Epidermal melanocyte (primary cell): ENCODE data around the gene FAM89B.

Experiments used
- DNase-seq: peaks from one replicate; pipeline ENCODE4 v3.0.0; 2011; ENCODE audit warnings: low spot score; ENCODE audit not compliant: insufficient read length

Gene FAM89B

DNA sequence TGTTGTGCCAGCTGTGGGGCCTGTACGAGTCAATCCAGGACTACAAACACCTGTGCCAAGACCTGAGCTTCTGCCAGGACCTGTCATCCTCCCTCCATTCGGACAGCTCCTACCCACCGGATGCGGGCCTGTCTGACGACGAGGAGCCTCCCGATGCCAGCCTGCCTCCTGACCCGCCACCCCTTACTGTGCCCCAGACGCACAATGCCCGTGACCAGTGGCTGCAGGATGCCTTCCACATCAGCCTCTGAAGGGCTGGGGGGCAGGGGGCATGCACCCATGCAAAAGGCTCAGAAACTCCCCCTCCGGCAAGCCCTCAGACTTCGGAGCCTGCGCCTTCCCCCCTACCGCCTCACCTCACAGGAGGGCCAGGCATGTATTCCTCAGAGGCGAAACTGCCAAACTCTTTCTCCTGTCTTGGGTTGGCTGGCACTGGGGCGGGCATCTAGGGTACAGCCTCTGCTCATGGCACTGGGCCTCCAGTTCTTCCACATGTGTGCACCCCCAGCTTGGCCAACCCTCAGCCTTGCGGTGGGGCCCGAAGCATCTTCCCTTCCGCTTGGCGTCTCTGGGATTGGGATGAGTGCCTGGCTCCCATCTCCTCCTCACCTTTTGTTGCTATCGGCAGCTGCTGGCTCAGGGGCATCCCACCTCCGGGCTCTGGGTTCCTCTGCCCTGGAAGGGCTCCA is 1.2 kb downstream of the FAM89B start:
- no peak for DNase-seq

- peak; percentile 97 for DNase-seq
These were observed 1.9 kb downstream of the FAM89B start for GRCh38 chr11:65574109-65574810.

DNA sequence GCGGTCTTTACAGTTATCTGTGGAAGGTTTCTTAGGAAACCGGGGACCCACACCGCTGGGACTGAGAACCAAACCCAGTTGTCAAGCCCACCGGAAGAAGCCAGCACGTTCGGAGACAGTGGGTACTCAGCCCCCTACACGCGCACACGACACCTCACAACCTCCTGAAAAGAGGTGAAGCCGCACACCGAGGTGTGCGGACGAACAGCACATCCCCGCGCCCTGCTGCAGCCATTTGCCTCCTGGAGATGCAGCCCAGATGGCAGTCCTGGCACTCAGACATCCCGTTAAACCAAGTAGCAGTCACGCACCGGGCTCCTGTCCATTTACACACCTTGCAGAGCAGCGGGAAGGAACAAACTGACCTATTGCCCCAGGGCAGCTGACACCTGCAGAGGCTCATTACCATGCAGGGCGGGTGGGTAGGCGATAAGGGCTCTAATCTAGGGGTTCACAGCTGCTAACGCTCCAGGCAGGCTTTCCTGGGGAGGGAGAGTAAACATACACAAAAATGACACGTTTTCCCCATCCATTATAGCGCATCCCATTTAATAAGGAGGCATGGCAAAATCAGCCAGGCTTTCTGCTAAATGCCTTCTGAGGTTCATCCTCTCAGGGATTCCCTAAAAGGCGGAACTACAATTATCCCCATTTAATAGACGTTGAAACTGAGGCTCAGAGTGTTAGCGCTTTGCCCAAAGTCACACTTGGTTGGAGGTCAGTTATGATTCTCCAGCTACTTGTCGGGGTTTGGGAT is 2.7 kb downstream of the FAM89B start:
- no peak for DNase-seq

GRCh38 chr11:65575568-65576231 is 3.4 kb downstream of the FAM89B start, which contains the start of gene EHBP1L1:
EHBP1L1 (plus strand) TSS chr11:65576053; CDS start chr11:65576303, 250 bp downstream.
- peak; percentile 90 for DNase-seq

GRCh38 chr11:65576232-65576866 is 4.0 kb downstream of the FAM89B start:
- DNase-seq: no peak

- DNase-seq: peak; percentile 70
These were observed 4.8 kb downstream of the FAM89B start for GRCh38 chr11:65576867-65577755.

DNA sequence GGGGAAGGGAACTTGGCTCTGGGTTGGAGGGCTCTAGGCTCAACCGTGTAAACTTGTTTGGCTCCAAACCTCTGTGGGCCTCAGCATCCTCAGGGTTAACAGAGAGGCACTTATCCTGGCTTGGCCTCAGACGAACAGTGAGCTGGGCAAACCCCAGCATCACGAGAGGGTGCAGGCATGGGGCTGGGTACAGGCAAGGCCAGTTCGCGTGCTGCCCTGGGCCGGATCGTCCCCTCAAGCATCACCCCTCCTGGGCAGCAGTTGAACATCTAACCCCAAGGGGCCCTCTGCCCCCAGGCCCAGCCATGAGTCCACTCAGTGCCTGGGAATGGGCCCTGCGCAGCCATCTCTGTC is 5.4 kb downstream of the FAM89B start:
- DNase-seq: no peak

DNA sequence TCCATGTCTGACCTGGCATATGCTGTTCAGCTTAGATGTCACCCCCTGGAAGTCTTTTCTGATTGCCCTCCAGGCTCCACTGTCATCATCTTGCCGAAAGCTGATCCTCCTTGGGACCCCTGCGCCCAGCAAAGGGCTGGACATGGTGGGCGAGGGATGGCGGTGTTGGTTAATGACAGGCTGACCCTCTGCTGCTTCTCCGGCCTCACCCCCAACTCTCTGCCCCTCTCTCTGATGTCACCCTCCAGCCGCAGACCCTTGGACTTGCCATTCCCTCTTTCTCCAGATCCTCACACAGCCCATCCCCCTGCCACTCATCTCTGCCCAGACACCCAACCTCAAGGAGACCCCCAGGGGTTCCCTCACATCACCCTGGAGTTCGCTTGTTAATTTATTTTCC is 5.8 kb downstream of the FAM89B start:
- DNase-seq: no peak

DNA sequence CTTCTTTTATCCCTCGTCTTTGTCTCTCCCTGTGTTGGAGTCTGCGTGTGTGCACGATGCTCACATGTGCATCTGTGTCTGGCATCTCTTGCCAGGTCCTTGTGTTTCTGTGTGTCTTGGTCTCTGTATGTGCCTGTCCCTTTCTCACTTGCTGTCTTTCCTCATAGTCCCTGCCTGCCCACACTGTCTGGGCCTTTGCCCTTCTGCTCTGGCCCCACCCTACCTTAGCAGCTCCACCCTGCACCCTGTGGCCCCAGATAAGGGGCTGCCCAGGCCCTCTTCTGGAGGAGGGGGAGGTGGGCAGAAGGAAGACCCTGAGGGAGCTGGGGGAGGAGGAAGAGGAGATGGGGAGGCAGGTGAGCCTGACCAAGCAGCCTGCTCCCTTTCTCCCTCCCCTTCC is 6.3 kb downstream of the FAM89B start:
- no peak for DNase-seq

- no peak for DNase-seq
These were observed 7.0 kb downstream of the FAM89B start for GRCh38 chr11:65579291-65579690.

DNA sequence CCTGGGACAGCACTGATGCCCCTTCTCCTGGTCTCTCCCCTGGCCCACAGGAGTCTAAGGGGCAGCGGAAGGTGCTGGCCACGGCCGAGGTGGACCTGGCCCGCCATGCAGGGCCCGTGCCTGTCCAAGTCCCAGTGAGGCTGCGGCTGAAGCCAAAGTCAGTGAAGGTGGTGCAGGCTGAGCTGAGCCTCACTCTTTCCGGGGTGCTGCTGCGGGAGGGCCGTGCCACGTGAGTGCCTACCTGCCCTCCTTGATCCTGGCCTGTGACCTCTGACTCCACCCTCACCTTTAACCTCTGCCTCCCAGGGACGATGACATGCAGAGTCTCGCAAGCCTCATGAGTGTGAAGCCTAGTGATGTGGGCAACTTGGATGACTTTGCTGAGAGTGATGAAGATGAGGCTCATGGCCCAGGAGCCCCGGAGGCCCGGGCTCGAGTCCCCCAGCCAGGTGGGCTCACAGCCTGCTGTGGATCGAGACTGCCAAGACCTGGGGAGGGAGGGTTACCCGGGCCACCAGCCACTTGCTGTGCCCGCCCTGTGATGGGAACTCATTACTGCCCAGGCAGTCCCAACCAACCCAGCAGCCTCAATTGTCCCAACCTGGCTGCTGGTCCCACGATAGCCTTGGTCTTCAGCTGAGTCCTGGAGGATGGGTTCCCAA is 7.8 kb downstream of the FAM89B start:
- no peak for DNase-seq

GRCh38 chr11:65580756-65581155 is 8.4 kb downstream of the FAM89B start:
- no peak for DNase-seq

DNA sequence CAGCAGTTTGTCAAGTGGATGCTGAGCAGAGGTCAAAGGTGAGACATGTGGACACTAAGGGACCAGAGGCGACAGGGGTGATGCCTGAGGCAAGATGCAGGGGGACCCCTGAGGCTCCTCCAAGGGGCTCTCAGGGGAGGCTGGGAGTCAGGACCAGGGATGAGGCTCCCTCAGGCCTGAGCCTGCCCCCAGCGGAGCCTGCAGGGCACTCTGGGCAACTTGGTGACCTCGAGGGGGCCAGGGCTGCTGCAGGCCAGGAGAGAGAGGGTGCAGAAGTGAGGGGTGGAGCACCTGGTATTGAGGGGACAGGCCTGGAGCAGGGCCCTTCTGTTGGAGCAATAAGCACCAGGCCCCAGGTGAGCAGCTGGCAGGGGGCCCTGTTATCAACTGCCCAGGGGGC is 9.6 kb downstream of the FAM89B start:
- no peak for DNase-seq

DNA sequence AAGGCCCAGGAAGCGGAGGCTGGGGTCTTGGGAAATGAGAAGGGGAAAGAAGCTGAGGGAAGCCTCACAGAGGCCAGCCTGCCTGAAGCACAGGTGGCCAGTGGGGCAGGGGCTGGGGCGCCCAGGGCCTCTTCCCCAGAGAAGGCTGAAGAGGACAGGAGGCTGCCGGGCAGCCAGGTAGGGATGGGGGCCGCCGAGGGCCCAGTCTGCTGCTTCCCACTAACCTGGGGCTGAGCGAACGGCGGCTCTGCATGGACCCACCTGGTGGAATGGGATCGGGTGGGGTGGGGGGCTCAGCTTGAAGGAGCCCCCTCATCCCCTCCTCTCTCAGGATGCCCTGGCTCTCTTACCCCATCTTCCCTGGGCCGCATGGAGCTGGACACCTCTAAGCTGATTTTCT is 11.3 kb downstream of the FAM89B start:
- no peak for DNase-seq

DNA sequence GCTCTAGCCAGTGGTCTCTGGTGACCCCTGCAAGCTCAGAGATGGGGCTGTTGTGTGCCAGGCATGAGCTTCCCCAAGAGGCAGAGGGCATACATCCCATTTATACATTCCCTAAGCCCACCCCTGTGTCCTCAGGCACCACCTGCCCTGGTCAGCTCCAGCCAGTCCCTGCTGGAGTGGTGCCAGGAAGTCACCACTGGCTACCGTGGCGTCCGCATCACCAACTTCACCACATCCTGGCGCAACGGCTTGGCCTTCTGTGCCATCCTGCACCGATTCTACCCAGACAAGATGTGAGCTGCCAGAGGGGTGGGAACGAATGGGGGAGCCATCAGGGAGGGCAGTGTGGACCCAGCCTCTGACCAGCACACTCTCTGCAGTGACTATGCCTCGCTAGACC is 11.8 kb downstream of the FAM89B start:
- no peak for DNase-seq

DNA sequence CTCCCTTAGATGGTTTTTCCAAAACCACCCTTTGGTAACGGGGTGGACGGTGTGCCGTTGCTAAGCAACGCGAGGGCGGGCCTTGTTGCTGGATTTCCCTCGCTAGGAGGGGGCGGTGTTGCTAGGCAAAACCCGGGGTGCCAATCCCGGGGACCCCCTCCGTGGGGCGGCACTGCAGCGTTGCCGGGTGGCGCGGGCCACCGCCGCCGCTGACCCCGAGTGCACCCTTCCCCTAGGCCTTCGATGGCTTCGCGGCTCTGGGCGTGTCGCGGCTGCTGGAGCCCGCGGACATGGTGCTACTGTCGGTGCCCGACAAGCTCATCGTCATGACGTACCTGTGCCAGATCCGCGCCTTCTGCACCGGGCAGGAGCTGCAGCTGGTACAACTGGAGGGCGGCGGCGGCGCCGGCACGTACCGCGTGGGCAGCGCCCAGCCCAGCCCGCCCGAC is 12.4 kb downstream of the FAM89B start:
- no peak for DNase-seq

DNA sequence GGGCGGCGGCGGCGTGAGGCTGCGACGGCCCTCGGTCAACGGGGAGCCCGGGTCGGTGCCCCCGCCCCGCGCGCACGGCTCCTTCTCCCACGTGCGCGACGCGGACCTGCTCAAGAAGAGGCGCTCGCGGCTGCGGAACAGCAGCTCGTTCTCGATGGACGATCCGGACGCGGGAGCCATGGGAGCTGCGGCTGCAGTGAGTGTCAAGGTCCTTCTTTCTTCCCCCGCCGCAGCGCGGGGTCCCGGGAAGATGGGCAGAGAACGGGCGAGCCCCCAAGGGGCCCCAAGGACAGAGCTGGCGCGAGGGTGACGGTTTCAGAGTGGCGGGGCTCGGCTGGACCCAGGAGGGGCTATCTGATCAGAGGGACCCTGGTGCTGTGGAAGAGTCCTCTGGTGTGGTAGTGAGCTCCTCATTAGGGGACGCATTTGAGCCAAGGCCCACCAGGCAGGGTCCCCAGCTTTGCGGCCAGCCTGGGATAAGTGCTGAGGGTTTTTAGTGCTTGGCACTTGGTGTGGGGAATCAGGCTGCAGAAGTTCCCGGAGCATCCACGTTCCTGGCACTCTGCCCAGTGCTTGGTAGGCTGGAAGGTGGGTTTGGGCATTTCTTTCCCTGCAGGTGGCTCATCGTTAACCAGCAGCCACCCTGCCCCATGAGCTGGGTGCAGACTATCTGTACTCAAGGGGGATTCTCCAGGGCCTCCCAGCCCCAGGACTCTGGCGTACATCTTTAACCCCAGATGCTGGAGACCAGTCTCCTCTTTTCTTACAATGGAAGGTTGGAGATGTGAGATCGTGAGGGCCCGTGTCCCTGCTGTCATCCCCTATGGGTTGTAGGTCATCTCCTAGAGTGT is 13.3 kb downstream of the FAM89B start:
- no peak for DNase-seq

GRCh38 chr11:65586247-65586630 is 13.9 kb downstream of the FAM89B start:
- DNase-seq: no peak

- peak; percentile 100 for DNase-seq
These were observed 14.3 kb downstream of the FAM89B start for GRCh38 chr11:65586676-65587075.
